BE2C (cell line): Measurements from ENCODE around the gene UBE2D3.
"Not testable (repeated sequence)": the region's sequence is repeated elsewhere in the genome, so short reads cannot be mapped to it uniquely, and the experiment has no call there.

ENCODE experiments used
- DNase-seq: peaks from one replicate; pipeline ENCODE4 v3.0.0-alpha.2; 2020
- H3K27me3 ChIP-seq: fragments of 250-450 bp; sonication (Bioruptor Pico); 2 replicates; pipeline ENCODE4 v1.5.1; 2020; ENCODE audit warnings: mild to moderate bottlenecking
- H3K36me3 ChIP-seq: fragments of 250-450 bp; sonication (Bioruptor Pico); 2 replicates; pipeline ENCODE4 v1.5.1; 2020; ENCODE audit warnings: mild to moderate bottlenecking
- H3K4me1 ChIP-seq: fragments of 250-450 bp; sonication (Bioruptor Pico); 2 replicates; pipeline ENCODE4 v1.5.1; 2020
- H3K4me3 ChIP-seq: 2 replicates; pipeline ENCODE4 v1.5.1; 2011; ENCODE audit warnings: low read depth, low read length
- H3K9me3 ChIP-seq: fragments of 250-450 bp; sonication (Bioruptor Pico); 2 replicates; pipeline ENCODE4 v1.5.1; 2020
- TF ChIP-seq, protein P1 (sequence below): IDR thresholded peaks from 2 replicates; pipeline ENCODE4 v1.5.1; 2012; ENCODE audit warnings: mild to moderate bottlenecking, low read depth, low read length

The UBE2D3 gene

GRCh38 chr4:102819588-102820365 is 7.6 kb downstream of the UBE2D3 start:
- H3K36me3 ChIP-seq: peaks cover 49% of the 10 kb centered on the region
- TF ChIP-seq, protein P1, sequence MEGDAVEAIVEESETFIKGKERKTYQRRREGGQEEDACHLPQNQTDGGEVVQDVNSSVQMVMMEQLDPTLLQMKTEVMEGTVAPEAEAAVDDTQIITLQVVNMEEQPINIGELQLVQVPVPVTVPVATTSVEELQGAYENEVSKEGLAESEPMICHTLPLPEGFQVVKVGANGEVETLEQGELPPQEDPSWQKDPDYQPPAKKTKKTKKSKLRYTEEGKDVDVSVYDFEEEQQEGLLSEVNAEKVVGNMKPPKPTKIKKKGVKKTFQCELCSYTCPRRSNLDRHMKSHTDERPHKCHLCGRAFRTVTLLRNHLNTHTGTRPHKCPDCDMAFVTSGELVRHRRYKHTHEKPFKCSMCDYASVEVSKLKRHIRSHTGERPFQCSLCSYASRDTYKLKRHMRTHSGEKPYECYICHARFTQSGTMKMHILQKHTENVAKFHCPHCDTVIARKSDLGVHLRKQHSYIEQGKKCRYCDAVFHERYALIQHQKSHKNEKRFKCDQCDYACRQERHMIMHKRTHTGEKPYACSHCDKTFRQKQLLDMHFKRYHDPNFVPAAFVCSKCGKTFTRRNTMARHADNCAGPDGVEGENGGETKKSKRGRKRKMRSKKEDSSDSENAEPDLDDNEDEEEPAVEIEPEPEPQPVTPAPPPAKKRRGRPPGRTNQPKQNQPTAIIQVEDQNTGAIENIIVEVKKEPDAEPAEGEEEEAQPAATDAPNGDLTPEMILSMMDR: no peak
- no peak for DNase-seq
- no peak overlapping the region for H3K4me3 ChIP-seq
- H3K27me3 ChIP-seq: no peaks in the 10 kb centered on the region
- H3K4me1 ChIP-seq: no peaks in the 10 kb centered on the region
- no peaks in the 10 kb centered on the region for H3K9me3 ChIP-seq

DNA sequence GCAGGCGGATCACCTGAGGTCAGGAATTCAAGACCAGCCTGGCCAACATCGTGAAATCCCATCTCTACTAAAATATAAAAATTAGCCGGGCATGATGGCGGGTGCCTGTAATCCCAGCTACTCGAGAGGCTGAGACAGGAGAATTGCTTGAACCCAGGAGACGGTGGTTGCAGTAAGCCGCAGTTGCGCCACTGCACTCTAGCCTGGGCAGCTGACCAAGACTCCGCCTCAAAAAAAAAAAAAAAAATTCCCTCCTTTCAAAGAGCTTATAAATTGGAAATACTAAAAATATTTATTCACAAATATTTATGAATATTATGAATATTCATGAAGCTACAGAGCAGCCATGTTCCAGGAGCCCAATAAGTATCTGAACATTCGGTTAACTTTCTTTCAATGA is 8.3 kb downstream of the UBE2D3 start:
- not testable (repeated sequence) for H3K9me3 ChIP-seq, DNase-seq, H3K4me3 ChIP-seq, H3K4me1 ChIP-seq, H3K27me3 ChIP-seq
- H3K36me3 ChIP-seq: peaks cover 47% of the 10 kb centered on the region

- DNase-seq: no peak
- TF ChIP-seq, protein P1: no peak
- H3K9me3 ChIP-seq: no peaks in the 10 kb centered on the region
- no peaks in the 10 kb centered on the region; the same call in 1 of the 2 replicates for H3K4me1 ChIP-seq
- no peak overlapping the region for H3K4me3 ChIP-seq
- H3K27me3 ChIP-seq: no peaks in the 10 kb centered on the region
- H3K36me3 ChIP-seq: peaks cover 48% of the 10 kb centered on the region
These were observed 9.6 kb downstream of the UBE2D3 start for GRCh38 chr4:102817613-102818268.

DNA sequence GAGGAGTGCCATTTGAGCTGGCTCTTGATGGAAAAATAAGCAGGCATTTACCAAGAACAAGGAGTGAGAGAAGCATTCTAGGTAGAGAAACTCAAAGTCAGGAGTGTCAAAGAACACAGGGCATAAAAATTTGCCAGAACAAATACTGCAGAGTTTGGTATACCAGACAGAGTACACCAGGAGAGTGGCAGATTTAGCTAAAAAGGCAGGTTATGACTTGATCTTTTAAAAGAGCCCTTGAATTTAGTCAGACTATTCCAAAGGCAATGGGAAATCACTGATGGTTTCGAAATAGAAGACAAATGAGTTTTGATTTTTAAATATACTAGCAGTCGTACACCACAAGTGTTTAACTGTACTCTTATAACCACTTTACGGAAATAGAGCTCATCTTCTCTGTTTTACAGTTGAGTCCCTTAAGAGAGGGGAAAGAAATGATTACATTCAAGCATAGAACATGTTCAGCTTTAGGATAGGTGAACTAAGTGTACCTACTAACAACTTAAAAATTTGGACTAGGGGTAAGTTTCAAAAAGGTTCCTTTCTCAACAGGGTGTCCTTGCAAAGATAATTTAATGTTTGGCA is 10.2 kb downstream of the UBE2D3 start:
- TF ChIP-seq, protein P1: no peak
- H3K4me3 ChIP-seq: no peak overlapping the region
- no peak for DNase-seq
- H3K4me1 ChIP-seq: no peaks in the 10 kb centered on the region; the same call in 1 of the 2 replicates
- no peaks in the 10 kb centered on the region for H3K9me3 ChIP-seq
- H3K27me3 ChIP-seq: no peaks in the 10 kb centered on the region
- peaks cover 48% of the 10 kb centered on the region for H3K36me3 ChIP-seq

- peaks cover 43% of the 10 kb centered on the region for H3K36me3 ChIP-seq
- H3K4me3 ChIP-seq: no peak overlapping the region
- no peaks in the 10 kb centered on the region for H3K9me3 ChIP-seq
- no peaks in the 10 kb centered on the region for H3K27me3 ChIP-seq
- DNase-seq: no peak
- TF ChIP-seq, protein P1: no peak
- H3K4me1 ChIP-seq: no peaks in the 10 kb centered on the region; the same call in 1 of the 2 replicates
These were observed 11.4 kb downstream of the UBE2D3 start for GRCh38 chr4:102815981-102816380.

GRCh38 chr4:102809691-102810090 is 17.7 kb downstream of the UBE2D3 start:
- TF ChIP-seq, protein P1: no peak
- no peak for DNase-seq
- no peaks in the 10 kb centered on the region for H3K9me3 ChIP-seq
- H3K36me3 ChIP-seq: peaks cover 72% of the 10 kb centered on the region
- H3K4me1 ChIP-seq: no peaks in the 10 kb centered on the region; the same call in 1 of the 2 replicates
- H3K27me3 ChIP-seq: no peaks in the 10 kb centered on the region
- no peak overlapping the region for H3K4me3 ChIP-seq
